ENCODE data around the gene PGD. TPM values are rescaled to one million over a fixed set of nuclear protein-coding genes. Genes with fewer than 3 reads are reported as not detected.
A peak's percentile ranks its signal among the peaks of the same experiment; 100 is the strongest.

Gene PGD
- total and polyA plus RNA-seq, 2 of the 13 experiments (the other 11 are each of a cell fraction or from before 2014, with no cell fraction given), result 64.8 to 210 TPM

GRCh38 chr1:10430216-10431069 is 31.6 kb downstream of the PGD start, which contains the start of gene CENPS (continued):
- TF ChIP-seq ZNF574 (CRISPR knock-in tag; IDR thresholded peaks at IDR 0.05), result peak; percentile 91
- peak; percentile 70; the same call in 1 of the 2 replicates for TF ChIP-seq NR0B2 (CRISPR knock-in tag; IDR thresholded peaks at IDR 0.05)
- peak; percentile 75; the same call in 1 of the 2 replicates for TF ChIP-seq HIC2 (CRISPR knock-in tag; IDR thresholded peaks at IDR 0.05; ENCODE audit: low read depth)
- peak; percentile 96 for TF ChIP-seq E2F1 (CRISPR knock-in tag; IDR thresholded peaks at IDR 0.05)
- TF ChIP-seq TRIM22 (IDR thresholded peaks at IDR 0.05), result no peak
- peak; percentile 79 for TF ChIP-seq ZBTB39 (CRISPR knock-in tag; IDR thresholded peaks at IDR 0.05)
- TF ChIP-seq ZHX1 (CRISPR knock-in tag; IDR thresholded peaks at IDR 0.05; ENCODE audit: low read depth), result 0 out of 2 replicates have a peak, but pooled peaks have one; percentile 67
- TF ChIP-seq ZMYM4 (CRISPR knock-in tag; IDR thresholded peaks at IDR 0.05), result peak; percentile 80
- TF ChIP-seq IRF1 (CRISPR knock-in tag; IDR thresholded peaks at IDR 0.05; ENCODE audit: low read depth), result no peak
